ENCODE results near the gene NEO1. TPM values are rescaled to one million over a fixed set of nuclear protein-coding genes. Genes with fewer than 3 reads are reported as not detected.

Gene NEO1
- total and polyA plus RNA-seq, 2 of the 13 experiments (the other 11 are each of a cell fraction or from before 2014, with no cell fraction given) = 8.4 to 11.0 TPM

DNA sequence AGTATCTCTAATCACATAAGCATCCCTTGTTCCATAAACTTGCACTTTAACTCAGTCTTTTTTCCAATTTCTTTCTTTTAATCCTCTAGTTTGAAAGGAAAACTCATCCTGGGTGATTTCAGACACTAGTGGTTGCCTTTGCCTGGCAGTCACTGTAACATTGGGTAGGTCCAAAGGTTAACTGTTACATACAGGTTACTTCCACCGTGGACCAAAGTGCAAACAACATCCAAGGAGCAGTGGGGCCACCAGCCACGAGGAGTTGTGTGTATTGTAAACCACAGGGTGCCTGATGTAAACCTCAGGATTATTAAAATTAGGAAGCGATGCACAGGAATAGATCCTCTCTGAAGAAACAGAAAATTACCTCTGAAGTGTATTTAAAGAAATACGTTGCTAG is 241.5 kb downstream of the NEO1 start (continued):
- no peak for TF ChIP-seq LCORL (IDR thresholded peaks at IDR 0.05)
- TF ChIP-seq LCORL (CRISPR knock-in tag; IDR thresholded peaks at IDR 0.05) = no peak
- TF ChIP-seq ZNF282 (IDR thresholded peaks at IDR 0.05; ENCODE audit: partially characterized antibody) = no peak
- TF ChIP-seq ZNF724P (CRISPR knock-in tag; IDR thresholded peaks at IDR 0.05; ENCODE audit: borderline replicate concordance) = no peak
- peak; percentile 37; the same call in 1 of the 2 replicates for TF ChIP-seq ZNF331 (CRISPR knock-in tag; IDR thresholded peaks at IDR 0.05)
- TF ChIP-seq NCOA2 (CRISPR knock-in tag; IDR thresholded peaks at IDR 0.05) = peak; percentile 37; the same call in 1 of the 2 replicates
- TF ChIP-seq ZNF431 (CRISPR knock-in tag; IDR thresholded peaks at IDR 0.05; ENCODE audit: borderline replicate concordance, low read depth) = no peak
- TF ChIP-seq PLRG1 (conservative IDR thresholded peaks at IDR 0.05) = no peak
- TF ChIP-seq, protein P1, sequence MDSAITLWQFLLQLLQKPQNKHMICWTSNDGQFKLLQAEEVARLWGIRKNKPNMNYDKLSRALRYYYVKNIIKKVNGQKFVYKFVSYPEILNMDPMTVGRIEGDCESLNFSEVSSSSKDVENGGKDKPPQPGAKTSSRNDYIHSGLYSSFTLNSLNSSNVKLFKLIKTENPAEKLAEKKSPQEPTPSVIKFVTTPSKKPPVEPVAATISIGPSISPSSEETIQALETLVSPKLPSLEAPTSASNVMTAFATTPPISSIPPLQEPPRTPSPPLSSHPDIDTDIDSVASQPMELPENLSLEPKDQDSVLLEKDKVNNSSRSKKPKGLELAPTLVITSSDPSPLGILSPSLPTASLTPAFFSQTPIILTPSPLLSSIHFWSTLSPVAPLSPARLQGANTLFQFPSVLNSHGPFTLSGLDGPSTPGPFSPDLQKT (CRISPR knock-in tag; IDR thresholded peaks at IDR 0.05; ENCODE audit: borderline replicate concordance) = no peak
- no peak for TF ChIP-seq ATRX (CRISPR knock-in tag; IDR thresholded peaks at IDR 0.05; ENCODE audit: borderline replicate concordance)
- no peak for TF ChIP-seq PCBP2 (optimal IDR thresholded peaks at IDR 0.05; ENCODE audit: low read depth, low read length, poor library complexity, severe bottlenecking)
- no peak for TF ChIP-seq ZFX (CRISPR knock-in tag; IDR thresholded peaks at IDR 0.05; ENCODE audit: low read depth)
- no peak for TF ChIP-seq ZNF619 (CRISPR knock-in tag; IDR thresholded peaks at IDR 0.05)
- no peak for TF ChIP-seq ARNTL (CRISPR knock-in tag; IDR thresholded peaks at IDR 0.05)
- TF ChIP-seq ZNF264 (CRISPR knock-in tag; IDR thresholded peaks at IDR 0.05) = peak; percentile 56; the same call in 1 of the 2 replicates
- peak; percentile 87 for TF ChIP-seq KDM6A (CRISPR knock-in tag; IDR thresholded peaks at IDR 0.05; ENCODE audit: low read depth)
- TF ChIP-seq, protein P2, sequence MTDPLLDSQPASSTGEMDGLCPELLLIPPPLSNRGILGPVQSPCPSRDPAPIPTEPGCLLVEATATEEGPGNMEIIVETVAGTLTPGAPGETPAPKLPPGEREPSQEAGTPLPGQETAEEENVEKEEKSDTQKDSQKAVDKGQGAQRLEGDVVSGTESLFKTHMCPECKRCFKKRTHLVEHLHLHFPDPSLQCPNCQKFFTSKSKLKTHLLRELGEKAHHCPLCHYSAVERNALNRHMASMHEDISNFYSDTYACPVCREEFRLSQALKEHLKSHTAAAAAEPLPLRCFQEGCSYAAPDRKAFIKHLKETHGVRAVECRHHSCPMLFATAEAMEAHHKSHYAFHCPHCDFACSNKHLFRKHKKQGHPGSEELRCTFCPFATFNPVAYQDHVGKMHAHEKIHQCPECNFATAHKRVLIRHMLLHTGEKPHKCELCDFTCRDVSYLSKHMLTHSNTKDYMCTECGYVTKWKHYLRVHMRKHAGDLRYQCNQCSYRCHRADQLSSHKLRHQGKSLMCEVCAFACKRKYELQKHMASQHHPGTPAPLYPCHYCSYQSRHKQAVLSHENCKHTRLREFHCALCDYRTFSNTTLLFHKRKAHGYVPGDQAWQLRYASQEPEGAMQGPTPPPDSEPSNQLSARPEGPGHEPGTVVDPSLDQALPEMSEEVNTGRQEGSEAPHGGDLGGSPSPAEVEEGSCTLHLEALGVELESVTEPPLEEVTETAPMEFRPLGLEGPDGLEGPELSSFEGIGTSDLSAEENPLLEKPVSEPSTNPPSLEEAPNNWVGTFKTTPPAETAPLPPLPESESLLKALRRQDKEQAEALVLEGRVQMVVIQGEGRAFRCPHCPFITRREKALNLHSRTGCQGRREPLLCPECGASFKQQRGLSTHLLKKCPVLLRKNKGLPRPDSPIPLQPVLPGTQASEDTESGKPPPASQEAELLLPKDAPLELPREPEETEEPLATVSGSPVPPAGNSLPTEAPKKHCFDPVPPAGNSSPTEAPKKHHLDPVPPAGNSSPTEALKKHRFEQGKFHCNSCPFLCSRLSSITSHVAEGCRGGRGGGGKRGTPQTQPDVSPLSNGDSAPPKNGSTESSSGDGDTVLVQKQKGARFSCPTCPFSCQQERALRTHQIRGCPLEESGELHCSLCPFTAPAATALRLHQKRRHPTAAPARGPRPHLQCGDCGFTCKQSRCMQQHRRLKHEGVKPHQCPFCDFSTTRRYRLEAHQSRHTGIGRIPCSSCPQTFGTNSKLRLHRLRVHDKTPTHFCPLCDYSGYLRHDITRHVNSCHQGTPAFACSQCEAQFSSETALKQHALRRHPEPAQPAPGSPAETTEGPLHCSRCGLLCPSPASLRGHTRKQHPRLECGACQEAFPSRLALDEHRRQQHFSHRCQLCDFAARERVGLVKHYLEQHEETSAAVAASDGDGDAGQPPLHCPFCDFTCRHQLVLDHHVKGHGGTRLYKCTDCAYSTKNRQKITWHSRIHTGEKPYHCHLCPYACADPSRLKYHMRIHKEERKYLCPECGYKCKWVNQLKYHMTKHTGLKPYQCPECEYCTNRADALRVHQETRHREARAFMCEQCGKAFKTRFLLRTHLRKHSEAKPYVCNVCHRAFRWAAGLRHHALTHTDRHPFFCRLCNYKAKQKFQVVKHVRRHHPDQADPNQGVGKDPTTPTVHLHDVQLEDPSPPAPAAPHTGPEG (CRISPR knock-in tag; IDR thresholded peaks at IDR 0.05) = no peak
- TF ChIP-seq, protein P3, sequence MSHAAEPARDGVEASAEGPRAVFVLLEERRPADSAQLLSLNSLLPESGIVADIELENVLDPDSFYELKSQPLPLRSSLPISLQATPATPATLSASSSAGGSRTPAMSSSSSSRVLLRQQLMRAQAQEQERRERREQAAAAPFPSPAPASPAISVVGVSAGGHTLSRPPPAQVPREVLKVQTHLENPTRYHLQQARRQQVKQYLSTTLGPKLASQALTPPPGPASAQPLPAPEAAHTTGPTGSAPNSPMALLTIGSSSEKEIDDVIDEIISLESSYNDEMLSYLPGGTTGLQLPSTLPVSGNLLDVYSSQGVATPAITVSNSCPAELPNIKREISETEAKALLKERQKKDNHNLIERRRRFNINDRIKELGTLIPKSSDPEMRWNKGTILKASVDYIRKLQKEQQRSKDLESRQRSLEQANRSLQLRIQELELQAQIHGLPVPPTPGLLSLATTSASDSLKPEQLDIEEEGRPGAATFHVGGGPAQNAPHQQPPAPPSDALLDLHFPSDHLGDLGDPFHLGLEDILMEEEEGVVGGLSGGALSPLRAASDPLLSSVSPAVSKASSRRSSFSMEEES (CRISPR knock-in tag; IDR thresholded peaks at IDR 0.05) = no peak; the same call in 1 of the 2 replicates
- TF ChIP-seq, protein P4, sequence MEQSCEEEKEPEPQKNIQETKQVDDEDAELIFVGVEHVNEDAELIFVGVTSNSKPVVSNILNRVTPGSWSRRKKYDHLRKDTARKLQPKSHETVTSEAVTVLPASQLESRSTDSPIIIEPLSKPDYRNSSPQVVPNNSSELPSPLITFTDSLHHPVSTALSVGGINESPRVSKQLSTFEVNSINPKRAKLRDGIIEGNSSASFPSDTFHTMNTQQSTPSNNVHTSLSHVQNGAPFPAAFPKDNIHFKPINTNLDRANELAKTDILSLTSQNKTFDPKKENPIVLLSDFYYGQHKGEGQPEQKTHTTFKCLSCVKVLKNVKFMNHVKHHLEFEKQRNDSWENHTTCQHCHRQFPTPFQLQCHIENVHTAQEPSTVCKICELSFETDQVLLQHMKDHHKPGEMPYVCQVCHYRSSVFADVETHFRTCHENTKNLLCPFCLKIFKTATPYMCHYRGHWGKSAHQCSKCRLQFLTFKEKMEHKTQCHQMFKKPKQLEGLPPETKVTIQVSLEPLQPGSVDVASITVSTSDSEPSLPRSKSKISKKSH (CRISPR knock-in tag; IDR thresholded peaks at IDR 0.05; ENCODE audit: borderline replicate concordance) = no peak
- no peak for TF ChIP-seq KLF12 (CRISPR knock-in tag; IDR thresholded peaks at IDR 0.05; ENCODE audit: borderline replicate concordance)
- peak; percentile 26; the same call in 1 of the 2 replicates for TF ChIP-seq POGZ (CRISPR knock-in tag; IDR thresholded peaks at IDR 0.05)
- TF ChIP-seq ZNF746 (CRISPR knock-in tag; IDR thresholded peaks at IDR 0.05) = no peak
- TF ChIP-seq ISX (CRISPR knock-in tag; conservative IDR thresholded peaks at IDR 0.05) = no peak
